H1 (cell line): ENCODE measurements around the gene UMAD1. TPM values are rescaled to one million over a fixed set of nuclear protein-coding genes. Genes with fewer than 3 reads are reported as not detected.

ENCODE experiments used
- CTCF ChIA-PET: fragments of 300-600 bp; sonication (Branson Sonifier 250); formaldehyde crosslinking; loops from one replicate; lab custom pipeline; 2021; ENCODE audit not compliant: partially characterized antibody; lab: Charles Lee
- POLR2A ChIA-PET: fragments of 300-600 bp; sonication (Branson Sonifier 250); formaldehyde crosslinking; loops from one replicate; lab custom pipeline; 2021; ENCODE audit warnings: inconsistent platforms; ENCODE audit not compliant: partially characterized antibody; lab: Charles Lee
- DNase-seq, 2 experiments: peaks; one replicate each; pipeline versions ENCODE4 v3.0.0 to v3.0.0-alpha.2; 2010 to 2022; ENCODE audit warnings: low spot score in 2 of 2, low read depth in 1 of 2, mixed read lengths in 1 of 2
- FAIRE-seq: peaks from 2 replicates; lab custom pipeline; 2011; peaks lifted over from hg19 to GRCh38; lab: Jason Lieb, UNC
- H2AFZ ChIP-seq: 2 replicates; pipeline ENCODE4 v1.8.1; 2012; ENCODE audit warnings: low read length, inconsistent platforms
- H2AK5ac ChIP-seq: 2 replicates; pipeline ENCODE4 v1.6.1; 2013; ENCODE audit warnings: low read depth, low read length
- H2BK120ac ChIP-seq: replicated peaks from 2 replicates; pipeline ENCODE3; 2013; ENCODE audit warnings: low read depth, low read length, inconsistent platforms
- H2BK12ac ChIP-seq: 2 replicates; pipeline ENCODE4 v1.6.1; 2013; ENCODE audit warnings: low read depth, low read length
- H2BK15ac ChIP-seq: 2 replicates; pipeline ENCODE4 v1.6.1; 2013; ENCODE audit warnings: low read length
- H2BK20ac ChIP-seq: 2 replicates; pipeline ENCODE4 v1.6.1; 2013; ENCODE audit warnings: low read length
- H2BK5ac ChIP-seq: 2 replicates; pipeline ENCODE4 v1.6.1; 2013; ENCODE audit warnings: low read depth, low read length
- H3K14ac ChIP-seq: 2 replicates; pipeline ENCODE4 v1.6.1; 2013; ENCODE audit warnings: inconsistent platforms; ENCODE audit not compliant: insufficient read length
- H3K18ac ChIP-seq: 2 replicates; pipeline ENCODE4 v1.6.1; 2013; ENCODE audit warnings: low read length; ENCODE audit errors: extremely low read depth
- H3K23ac ChIP-seq: 2 replicates; pipeline ENCODE4 v1.6.1; 2013; ENCODE audit warnings: inconsistent platforms; ENCODE audit not compliant: insufficient read length
- H3K23me2 ChIP-seq: 2 replicates; pipeline ENCODE4 v1.6.1; 2013; ENCODE audit warnings: low read depth, low read length
- H3K27ac ChIP-seq: 2 replicates; pipeline ENCODE4 v1.6.1; 2011; ENCODE audit warnings: low read depth, low read length, inconsistent platforms
- H3K27me3 ChIP-seq, 4 experiments: replicated peaks in 1 of 4; 1 replicate in 1 of 4; 2 replicates in 3 of 4; pipeline versions ENCODE4 v1.6.1 to v1.8.1; 2011 to 2013; ENCODE audit warnings: low read length in 3 of 4, mild to moderate bottlenecking in 3 of 4, inconsistent platforms in 2 of 4, mixed read lengths in 2 of 4, moderate library complexity in 1 of 4; ENCODE audit not compliant: control insufficient read depth in 3 of 4, insufficient read depth in 3 of 4; ENCODE audit errors: extremely low read depth in 1 of 4
- H3K36me3 ChIP-seq, 4 experiments: 2 replicates each; pipeline versions ENCODE4 v1.6.1 to v1.8.1; 2011 to 2013; ENCODE audit warnings: mild to moderate bottlenecking in 4 of 4, low read length in 3 of 4, moderate library complexity in 2 of 4, control low read depth in 1 of 4, inconsistent platforms in 1 of 4; ENCODE audit not compliant: insufficient read depth in 4 of 4, control insufficient read depth in 2 of 4
- H3K4ac ChIP-seq: replicated peaks from 2 replicates; pipeline ENCODE3; 2013; ENCODE audit warnings: low read length, low read depth, mixed read lengths, inconsistent platforms; ENCODE audit not compliant: insufficient read length
- H3K4me1 ChIP-seq, 4 experiments: replicated peaks in 1 of 4; 1 replicate in 1 of 4; 2 replicates in 3 of 4; pipeline versions ENCODE4 v1.6.1 to v1.8.1; 2011 to 2013; ENCODE audit warnings: low read length in 3 of 4, inconsistent platforms in 2 of 4, mixed read lengths in 1 of 4; ENCODE audit not compliant: insufficient read depth in 4 of 4, control insufficient read depth in 3 of 4
- H3K4me2 ChIP-seq, 2 experiments: 2 replicates each; pipeline versions ENCODE4 v1.6.1 to v1.8.1; 2011 to 2013; ENCODE audit warnings: low read depth in 2 of 2, low read length in 2 of 2, control low read depth in 1 of 2, inconsistent platforms in 1 of 2, mild to moderate bottlenecking in 1 of 2; ENCODE audit not compliant: insufficient read depth in 1 of 2
- H3K4me3 ChIP-seq, 4 experiments: fragments of 200-600, 300-600 bp in 1 of 4; sonication (generic), shearing (Covaris generic), sonication (Bioruptor Twin) in 1 of 4; 2 replicates each; pipeline versions ENCODE4 v1.5.1 to v1.8.1; 2011 to 2016; ENCODE audit warnings: low read length in 4 of 4, low read depth in 3 of 4, control low read depth in 2 of 4, inconsistent platforms in 2 of 4, mild to moderate bottlenecking in 2 of 4, mixed read lengths in 1 of 4, moderate library complexity in 1 of 4; ENCODE audit not compliant: insufficient read depth in 2 of 4; ENCODE audit errors: extremely low read depth in 1 of 4
- H3K56ac ChIP-seq: replicated peaks from 2 replicates; pipeline ENCODE3; 2013; ENCODE audit warnings: low read depth, mild to moderate bottlenecking, mixed read lengths, low read length, inconsistent platforms; ENCODE audit not compliant: insufficient read length
- H3K79me1 ChIP-seq: 2 replicates; pipeline ENCODE4 v1.6.1; 2013; ENCODE audit warnings: low read depth, low read length, control low read depth
- H3K79me2 ChIP-seq, 2 experiments: 2 replicates each; pipeline versions ENCODE4 v1.6.1 to v1.8.1; 2012 to 2013; ENCODE audit warnings: low read length in 2 of 2, mild to moderate bottlenecking in 2 of 2, inconsistent platforms in 1 of 2; ENCODE audit not compliant: insufficient read depth in 2 of 2, control insufficient read depth in 1 of 2
- H3K9ac ChIP-seq, 4 experiments: replicated peaks in 1 of 4; 1 replicate in 1 of 4; 2 replicates in 3 of 4; pipeline versions ENCODE4 v1.6.1 to v1.8.1; 2011 to 2013; ENCODE audit warnings: low read depth in 3 of 4, low read length in 3 of 4, control low read depth in 2 of 4, mild to moderate bottlenecking in 2 of 4, moderate library complexity in 2 of 4, inconsistent platforms in 1 of 4; ENCODE audit errors: extremely low read depth in 1 of 4
- H3K9me3 ChIP-seq, 2 experiments: 2 replicates each; pipeline versions ENCODE4 v1.6.1 to v1.8.1; 2012 to 2013; ENCODE audit warnings: mild to moderate bottlenecking in 2 of 2, moderate library complexity in 2 of 2, control low read depth in 1 of 2, inconsistent platforms in 1 of 2, low read depth in 1 of 2, low read length in 1 of 2, mixed read lengths in 1 of 2; ENCODE audit not compliant: insufficient read depth in 2 of 2
- H4K20me1 ChIP-seq, 2 experiments: replicated peaks in 1 of 2; 2 replicates each; pipeline versions ENCODE3 to v1.8.1; 2011 to 2013; ENCODE audit warnings: inconsistent platforms in 2 of 2, low read length in 2 of 2, mild to moderate bottlenecking in 1 of 2; ENCODE audit not compliant: insufficient read depth in 2 of 2, control insufficient read depth in 1 of 2
- H4K5ac ChIP-seq: 2 replicates; pipeline ENCODE4 v1.6.1; 2013; ENCODE audit warnings: low read length, low read depth, mixed read lengths, inconsistent platforms; ENCODE audit not compliant: insufficient read length
- H4K8ac ChIP-seq: 2 replicates; pipeline ENCODE4 v1.8.0; 2013; ENCODE audit warnings: mild to moderate bottlenecking, moderate library complexity, low read length, inconsistent platforms; ENCODE audit not compliant: insufficient read depth; ENCODE audit errors: extremely low read depth
- H4K91ac ChIP-seq: replicated peaks from 2 replicates; pipeline ENCODE3; 2013; ENCODE audit warnings: low read length, mixed read lengths, inconsistent platforms; ENCODE audit not compliant: insufficient read length
- ASH2L ChIP-seq: fragments of 200-600, 300-600 bp; sonication (generic); IDR thresholded peaks from one replicate; pipeline ENCODE4 v1.7.1; 2017; ENCODE audit warnings: low read length
- CREB1 ChIP-seq: IDR thresholded peaks from 2 replicates; pipeline ENCODE4 v1.6.1; 2012; ENCODE audit warnings: inconsistent platforms
- MAX ChIP-seq: IDR thresholded peaks from 2 replicates; pipeline ENCODE4 v1.6.1; 2012; ENCODE audit warnings: inconsistent platforms
- POLR2AphosphoS5 ChIP-seq: IDR thresholded peaks from 2 replicates; pipeline ENCODE4 v1.6.1; 2011; ENCODE audit warnings: low read depth, low read length
- RBBP5 ChIP-seq: IDR thresholded peaks from 2 replicates; pipeline ENCODE4 v1.7.1; 2012; ENCODE audit warnings: low read depth, mild to moderate bottlenecking, inconsistent platforms, low read length, moderate library complexity, borderline replicate concordance
- RNF2 ChIP-seq: fragments of 200-900, 300-1000 bp; sonication (generic); IDR thresholded peaks from 2 replicates; pipeline ENCODE4 v1.7.1; 2016; ENCODE audit warnings: borderline replicate concordance, low read depth, mild to moderate bottlenecking, antibody characterized with exemption, low read length; ENCODE audit not compliant: poor library complexity, severe bottlenecking; ENCODE audit errors: missing control alignments
- SUZ12 ChIP-seq: fragments of 200-600 bp; sonication (generic); IDR thresholded peaks from 2 replicates; pipeline ENCODE4 v1.6.1; 2012; ENCODE audit warnings: mild to moderate bottlenecking, inconsistent platforms, low read length, moderate library complexity, mixed read lengths
- WGBS, 2 experiments: shearing (Covaris generic) in 1 of 2; methylation state at CpG; one replicate each; pipeline versions ENCODE4 v1.1.6 to v1.1.7; 2013 to 2015; ENCODE audit warnings: low lambda C conversion rate in 2 of 2, mixed read lengths in 2 of 2, inconsistent platforms in 1 of 2, low coverage in 1 of 2, missing lambda C conversion rate in 1 of 2; ENCODE audit not compliant: insufficient replicate concordance in 2 of 2, insufficient coverage in 1 of 2, insufficient read length in 1 of 2; ENCODE audit errors: extremely low coverage in 1 of 2, missing lambda C conversion rate in 1 of 2; 5-methylcytosine and 5-hydroxymethylcytosine counted together
- polyA plus RNA-seq, 7 experiments: library from polyadenylated mRNA; depleted of rRNA in 3 of 7; stranded (reverse) in 5 of 7; unstranded in 2 of 7; fragments of >200 nt in 5 of 7; fragments of 200-250 nt in 2 of 7; gene quantifications; 1 replicate in 5 of 7; 2 replicates in 1 of 7; 4 replicates in 1 of 7; pipeline versions ENCODE4 v1.2.1 to v1.2.3, GENCODE V29; 2011 to 2013; ENCODE audit warnings: missing spikeins in 2 of 7, mixed read lengths in 2 of 7
- total RNA-seq: library from RNA; stranded (reverse); fragmentation: NEBNext Ultra II Directional; extraction: Animal tissue kit (Norgen Biotek cat#: 25700); gene quantifications from 2 replicates; pipeline ENCODE4 v1.2.1, GENCODE V29; 2021

Gene UMAD1
- total and polyA plus RNA-seq, 2 of the 8 experiments (the other 6 are each of a cell fraction or from before 2014, with no cell fraction given) = 10.4 to 12.3 TPM

GRCh38 chr7:7848246-7848645 is 207.7 kb downstream of the UMAD1 start:
- no peak overlapping the region for H2BK15ac ChIP-seq
- no peak overlapping the region for H3K4me2 ChIP-seq
- ChIA-PET POLR2A (no interaction called here), CTCF (no interaction called here)
- H3K18ac ChIP-seq = no peak overlapping the region
- H3K9ac ChIP-seq = no peak overlapping the region
- H3K23me2 ChIP-seq = no peaks in the 10 kb centered on the region
- DNase-seq (no peak), FAIRE-seq (no peak)
- WGBS, 2 experiments = 86% methylated on average over 2 of the region's 2 CpGs; no CpG with 5 or more reads in 1 of the 2 experiments
- H2BK12ac ChIP-seq = no peak overlapping the region
- no peaks in the 10 kb centered on the region for H4K20me1 ChIP-seq
- H3K27ac ChIP-seq = no peak overlapping the region
- no peak overlapping the region for H3K4me3 ChIP-seq
- no peak overlapping the region for H4K91ac ChIP-seq
- H4K8ac ChIP-seq = no peak overlapping the region
- no peaks in the 10 kb centered on the region for H3K4me1 ChIP-seq
- no peak overlapping the region for H2BK20ac ChIP-seq
- H3K9me3 ChIP-seq = no peaks in the 10 kb centered on the region
- H3K27me3 ChIP-seq = no peaks in the 10 kb centered on the region
- no peak overlapping the region for H3K56ac ChIP-seq
- no peak overlapping the region for H3K4ac ChIP-seq
- no peak overlapping the region for H4K5ac ChIP-seq
- no peak overlapping the region for H2AFZ ChIP-seq
- no peak overlapping the region for H2AK5ac ChIP-seq
- no peaks in the 10 kb centered on the region for H3K36me3 ChIP-seq
- no peaks in the 10 kb centered on the region for H3K79me1 ChIP-seq
- TF ChIP-seq SUZ12 (no peak), POLR2AphosphoS5 (no peak), MAX (no peak), RNF2 (no peak), CREB1 (no peak), RBBP5 (no peak), ASH2L (no peak)
- no peaks in the 10 kb centered on the region for H3K79me2 ChIP-seq
- no peak overlapping the region for H3K23ac ChIP-seq
- no peak overlapping the region for H2BK5ac ChIP-seq
- H2BK120ac ChIP-seq = no peak overlapping the region
- no peak overlapping the region for H3K14ac ChIP-seq
